ENCODE measurements around the gene NANOS1.

DNA sequence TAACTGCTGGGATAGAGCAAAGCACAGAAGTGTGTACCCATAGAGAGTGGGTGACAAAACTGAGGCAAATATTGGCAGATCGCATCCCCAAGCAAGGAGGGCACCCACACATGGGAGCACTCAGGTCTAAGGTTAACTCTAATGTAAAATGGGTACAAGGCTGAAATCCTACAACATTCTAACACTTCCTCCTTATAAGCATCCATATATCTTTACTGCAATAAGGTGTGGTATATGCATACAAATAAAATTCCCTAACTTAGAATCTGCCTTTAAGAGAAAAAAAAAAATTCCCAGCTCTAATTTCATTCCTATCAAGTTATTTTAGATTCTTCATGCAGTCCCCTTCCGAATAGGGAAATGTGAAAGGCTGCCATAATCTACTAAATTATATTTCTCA is 32.4 kb downstream of the NANOS1 start:
- TF ChIP-seq, protein P1, sequence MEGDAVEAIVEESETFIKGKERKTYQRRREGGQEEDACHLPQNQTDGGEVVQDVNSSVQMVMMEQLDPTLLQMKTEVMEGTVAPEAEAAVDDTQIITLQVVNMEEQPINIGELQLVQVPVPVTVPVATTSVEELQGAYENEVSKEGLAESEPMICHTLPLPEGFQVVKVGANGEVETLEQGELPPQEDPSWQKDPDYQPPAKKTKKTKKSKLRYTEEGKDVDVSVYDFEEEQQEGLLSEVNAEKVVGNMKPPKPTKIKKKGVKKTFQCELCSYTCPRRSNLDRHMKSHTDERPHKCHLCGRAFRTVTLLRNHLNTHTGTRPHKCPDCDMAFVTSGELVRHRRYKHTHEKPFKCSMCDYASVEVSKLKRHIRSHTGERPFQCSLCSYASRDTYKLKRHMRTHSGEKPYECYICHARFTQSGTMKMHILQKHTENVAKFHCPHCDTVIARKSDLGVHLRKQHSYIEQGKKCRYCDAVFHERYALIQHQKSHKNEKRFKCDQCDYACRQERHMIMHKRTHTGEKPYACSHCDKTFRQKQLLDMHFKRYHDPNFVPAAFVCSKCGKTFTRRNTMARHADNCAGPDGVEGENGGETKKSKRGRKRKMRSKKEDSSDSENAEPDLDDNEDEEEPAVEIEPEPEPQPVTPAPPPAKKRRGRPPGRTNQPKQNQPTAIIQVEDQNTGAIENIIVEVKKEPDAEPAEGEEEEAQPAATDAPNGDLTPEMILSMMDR (IDR thresholded peaks at IDR 0.05): no peak
- TF ChIP-seq POLR2A (IDR thresholded peaks at IDR 0.05): no peak
